ENCODE results near the gene DNAJB9.

Gene DNAJB9

GRCh38 chr7:108570146-108570755 is 577 bp downstream of the DNAJB9 start:
- DNase-seq, result peak; percentile 67

- DNase-seq, result no peak
Measured at GRCh38 chr7:108572480-108572879, 2.8 kb downstream of the DNAJB9 start.

- no peak for DNase-seq
Measured at GRCh38 chr7:108575156-108575555, 5.5 kb downstream of the DNAJB9 start.

GRCh38 chr7:108576116-108576515 is 6.4 kb downstream of the DNAJB9 start:
- DNase-seq, result no peak

- DNase-seq, result no peak
Measured at GRCh38 chr7:108578937-108579336, 9.3 kb downstream of the DNAJB9 start.

- DNase-seq, result no peak
Measured at GRCh38 chr7:108580298-108580697, 10.6 kb downstream of the DNAJB9 start.

GRCh38 chr7:108581655-108582491 is 12.2 kb downstream of the DNAJB9 start:
- DNase-seq, result no peak

GRCh38 chr7:108584211-108584610 is 14.5 kb downstream of the DNAJB9 start:
- no peak for DNase-seq

GRCh38 chr7:108585843-108586242 is 16.2 kb downstream of the DNAJB9 start:
- DNase-seq, result no peak

GRCh38 chr7:108586274-108586710 is 16.6 kb downstream of the DNAJB9 start:
- no peak for DNase-seq

- DNase-seq, result no peak
Measured at GRCh38 chr7:108589199-108589598, 19.5 kb downstream of the DNAJB9 start.

- DNase-seq, result no peak
Measured at GRCh38 chr7:108589874-108590273, 20.2 kb downstream of the DNAJB9 start.

- no peak for DNase-seq
Measured at GRCh38 chr7:108590606-108591005, 20.9 kb downstream of the DNAJB9 start.

GRCh38 chr7:108592646-108593201 is 23.1 kb downstream of the DNAJB9 start:
- peak; percentile 91 for DNase-seq

GRCh38 chr7:108596560-108596959 is 26.9 kb downstream of the DNAJB9 start:
- no peak for DNase-seq

GRCh38 chr7:108598153-108598552 is 28.5 kb downstream of the DNAJB9 start:
- DNase-seq, result peak; percentile 91

GRCh38 chr7:108598914-108599580 is 29.4 kb downstream of the DNAJB9 start:
- DNase-seq, result peak; percentile 87

GRCh38 chr7:108600399-108600798 is 30.7 kb downstream of the DNAJB9 start:
- DNase-seq, result no peak

GRCh38 chr7:108603656-108604306 is 34.1 kb downstream of the DNAJB9 start:
- peak; percentile 82 for DNase-seq

GRCh38 chr7:108604307-108605077 is 34.8 kb downstream of the DNAJB9 start:
- peak; percentile 86 for DNase-seq

GRCh38 chr7:108605559-108606201 is 36.0 kb downstream of the DNAJB9 start:
- peak; percentile 17 for DNase-seq

- DNase-seq, result no peak
Measured at GRCh38 chr7:108609643-108610042, 40.0 kb downstream of the DNAJB9 start.

All from NCI-H2171 treated with DMSO at 0.1 percent for 48 hours (cell line).